ENCODE measurements around the gene KIAA0753. TPM values are rescaled to one million over a fixed set of nuclear protein-coding genes. Genes with fewer than 3 reads are reported as not detected.

KIAA0753 gene
- polyA plus RNA-seq, 1 of the 3 experiments (the other 2 are of a cell fraction): 7.2 TPM

DNA sequence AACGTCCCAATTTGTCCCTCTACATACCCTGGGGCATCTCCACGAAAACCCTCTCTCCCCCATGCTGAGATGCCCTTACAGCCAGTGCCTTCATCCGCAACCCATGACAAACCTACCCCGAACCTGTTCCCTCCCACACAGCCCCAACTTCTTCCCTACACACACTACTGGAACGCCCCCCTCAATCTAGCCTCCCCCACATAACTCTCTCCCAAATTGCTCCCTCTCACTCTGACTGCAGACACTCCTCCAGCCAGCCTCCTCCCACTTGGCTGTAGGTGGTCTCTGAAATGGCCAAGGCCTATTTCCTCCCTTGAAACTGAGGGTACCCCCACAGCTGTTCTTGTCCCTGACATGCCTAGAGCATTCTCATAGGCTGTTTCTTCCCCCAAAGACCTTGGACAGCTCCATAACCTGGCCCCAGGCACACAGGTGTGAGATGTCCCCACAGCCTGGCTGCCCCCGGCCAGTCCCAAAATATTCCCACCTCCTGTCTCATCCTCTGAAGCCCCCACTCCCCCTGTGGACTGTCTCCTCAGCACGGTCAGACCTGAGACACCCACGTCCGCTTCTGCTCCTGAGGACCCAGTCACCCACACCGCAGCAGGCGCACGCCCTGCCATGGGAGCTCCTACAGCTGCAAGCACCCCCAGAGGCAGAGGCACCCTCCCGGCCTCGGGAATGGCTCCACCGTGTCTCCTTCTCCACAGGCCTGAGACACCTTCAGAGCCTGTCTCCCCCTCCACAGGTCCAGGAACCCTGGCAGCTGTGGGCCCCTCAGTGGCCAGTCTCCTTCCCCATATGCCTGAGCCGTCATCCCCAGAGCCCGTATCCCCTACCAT is 3.7 kb downstream of the KIAA0753 start:
- Histone ChIP-seq H3K4me1 (ENCODE audit: control insufficient read depth in 1 of 2, insufficient read depth in 2 of 2, low read depth in 1 of 2, low read length in 1 of 2) (peaks cover 3 to 11% of the 10 kb centered on the region in 2 experiments; a peak in 2 of 4 replicates), H4K20me1 (ENCODE audit: insufficient read depth) (no peaks in the 10 kb centered on the region), H3K9me3 (no peaks in the 10 kb centered on the region), H3K36me3 (replicated peaks in 1 of 2; ENCODE audit: control insufficient read depth in 1 of 2, insufficient read depth in 2 of 2, low read length in 1 of 2) (peaks cover 31 to 33% of the 10 kb centered on the region in 2 experiments), H3F3A (replicated peaks; ENCODE audit: insufficient read depth) (peaks cover 7% of the 10 kb centered on the region), H3K4me3 (ENCODE audit: low read depth in 2 of 2, low read length in 1 of 2) (no peak overlapping the region), H3K27me3 (ENCODE audit: insufficient read depth) (no peaks in the 10 kb centered on the region), H3K27ac (ENCODE audit: low read depth in 2 of 2, low read length in 1 of 2) (no peak overlapping the region), H2AFZ (ENCODE audit: low read depth) (no peak overlapping the region), H3K79me2 (ENCODE audit: insufficient read depth) (peaks cover 34% of the 10 kb centered on the region), H3K9ac (no peak overlapping the region), H3K9me2 (no peaks in the 10 kb centered on the region), H3K4me2 (no peak overlapping the region)
- no peak for DNase-seq
- POLR2A ChIA-PET: no interaction called here
- TF ChIP-seq YY1 (IDR thresholded peaks at IDR 0.05; ENCODE audit: low read depth): no peak
- no peak for TF ChIP-seq EZH2phosphoT487 (IDR thresholded peaks at IDR 0.05; ENCODE audit: borderline replicate concordance, low read depth)
- no peak for TF ChIP-seq FOXJ3 (CRISPR knock-in tag; IDR thresholded peaks at IDR 0.05)
- peak; percentile 76 for TF ChIP-seq REST (IDR thresholded peaks at IDR 0.05; ENCODE audit: low read depth, low read length)
- no peak for TF ChIP-seq SMC3 (IDR thresholded peaks at IDR 0.05; ENCODE audit: low read depth, low read length)
- 92% methylated on average over 15 of the region's 17 CpGs for WGBS (ENCODE audit: low lambda C conversion rate)
- CTCF ChIA-PET: interaction anchor here (1.1 kb wide), 1 partner anchor 16 kb away, joined by 3 read pairs; no protein-coding TSS in a partner anchor

- no peak overlapping the region for H3K27ac ChIP-seq (ENCODE audit: low read depth in 2 of 2, low read length in 1 of 2)
- TF ChIP-seq MEF2A (IDR thresholded peaks at IDR 0.05; ENCODE audit: borderline replicate concordance, low read depth): no peak
- TF ChIP-seq TEAD4 (IDR thresholded peaks at IDR 0.05; ENCODE audit: borderline replicate concordance, insufficient read depth): no peak
- no peak for TF ChIP-seq FOXJ3 (CRISPR knock-in tag; IDR thresholded peaks at IDR 0.05)
- no peak for TF ChIP-seq MAX (IDR thresholded peaks at IDR 0.05; ENCODE audit: low read depth)
- TF ChIP-seq MXI1 (IDR thresholded peaks at IDR 0.05; ENCODE audit: low read depth, low read length): no peak
- TF ChIP-seq SIN3A (IDR thresholded peaks at IDR 0.05; ENCODE audit: borderline replicate concordance, low read depth, low read length): no peak
- TF ChIP-seq RXRA (IDR thresholded peaks at IDR 0.05; ENCODE audit: borderline replicate concordance, low read depth): no peak
- TF ChIP-seq CHD2 (IDR thresholded peaks at IDR 0.05; ENCODE audit: low read length, partially characterized antibody): no peak
- TF ChIP-seq ZBTB33 (IDR thresholded peaks at IDR 0.05; ENCODE audit: borderline replicate concordance, low read depth): no peak
- TF ChIP-seq GABPA (IDR thresholded peaks at IDR 0.05; ENCODE audit: low read depth): no peak
- TF ChIP-seq, protein P1, sequence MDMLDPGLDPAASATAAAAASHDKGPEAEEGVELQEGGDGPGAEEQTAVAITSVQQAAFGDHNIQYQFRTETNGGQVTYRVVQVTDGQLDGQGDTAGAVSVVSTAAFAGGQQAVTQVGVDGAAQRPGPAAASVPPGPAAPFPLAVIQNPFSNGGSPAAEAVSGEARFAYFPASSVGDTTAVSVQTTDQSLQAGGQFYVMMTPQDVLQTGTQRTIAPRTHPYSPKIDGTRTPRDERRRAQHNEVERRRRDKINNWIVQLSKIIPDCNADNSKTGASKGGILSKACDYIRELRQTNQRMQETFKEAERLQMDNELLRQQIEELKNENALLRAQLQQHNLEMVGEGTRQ (IDR thresholded peaks at IDR 0.05; ENCODE audit: borderline replicate concordance, low read depth, low read length): no peak
- TF ChIP-seq YY1 (IDR thresholded peaks at IDR 0.05; ENCODE audit: low read depth): no peak
- TF ChIP-seq, protein P2, sequence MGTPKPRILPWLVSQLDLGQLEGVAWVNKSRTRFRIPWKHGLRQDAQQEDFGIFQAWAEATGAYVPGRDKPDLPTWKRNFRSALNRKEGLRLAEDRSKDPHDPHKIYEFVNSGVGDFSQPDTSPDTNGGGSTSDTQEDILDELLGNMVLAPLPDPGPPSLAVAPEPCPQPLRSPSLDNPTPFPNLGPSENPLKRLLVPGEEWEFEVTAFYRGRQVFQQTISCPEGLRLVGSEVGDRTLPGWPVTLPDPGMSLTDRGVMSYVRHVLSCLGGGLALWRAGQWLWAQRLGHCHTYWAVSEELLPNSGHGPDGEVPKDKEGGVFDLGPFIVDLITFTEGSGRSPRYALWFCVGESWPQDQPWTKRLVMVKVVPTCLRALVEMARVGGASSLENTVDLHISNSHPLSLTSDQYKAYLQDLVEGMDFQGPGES (IDR thresholded peaks at IDR 0.05; ENCODE audit: low read depth, low read length): no peak
- no peak overlapping the region for H3K4me3 ChIP-seq (ENCODE audit: low read depth in 2 of 2, low read length in 1 of 2)
- ChIA-PET CTCF (interaction anchor here (1.0 to 1.2 kb wide), 3 partner anchors 14 to 163 kb away, joined by 3 to 6 read pairs (median 3); no protein-coding TSS in a partner anchor), POLR2A (no interaction called here)
- WGBS (ENCODE audit: low lambda C conversion rate): 90% methylated on average over 2 of the region's 2 CpGs
- H3K9me2 ChIP-seq: no peaks in the 10 kb centered on the region
- no peak overlapping the region for H2AFZ ChIP-seq (ENCODE audit: low read depth)
- no peak overlapping the region for H3K9ac ChIP-seq
- no peaks in the 10 kb centered on the region for H3K27me3 ChIP-seq (ENCODE audit: insufficient read depth)
- peaks cover 36 to 39% of the 10 kb centered on the region in 2 experiments for H3K36me3 ChIP-seq (replicated peaks in 1 of 2; ENCODE audit: control insufficient read depth in 1 of 2, insufficient read depth in 2 of 2, low read length in 1 of 2)
- no peaks in the 10 kb centered on the region for H3K9me3 ChIP-seq
- DNase-seq: no peak
- H3K4me2 ChIP-seq: no peak overlapping the region
- peaks cover 31% of the 10 kb centered on the region for H3K79me2 ChIP-seq (ENCODE audit: insufficient read depth)
- no peaks in the 10 kb centered on the region for H4K20me1 ChIP-seq (ENCODE audit: insufficient read depth)
- peaks cover 0 to 11% of the 10 kb centered on the region in 2 experiments; a peak in 1 of 4 replicates for H3K4me1 ChIP-seq (ENCODE audit: control insufficient read depth in 1 of 2, insufficient read depth in 2 of 2, low read depth in 1 of 2, low read length in 1 of 2)
- peaks cover 7% of the 10 kb centered on the region for H3F3A ChIP-seq (replicated peaks; ENCODE audit: insufficient read depth)
Measured at GRCh38 chr17:6636105-6636504, 4.4 kb downstream of the KIAA0753 start.

All from SK-N-SH (cell line).